Transverse colon (tissue), 4 donors: ENCODE results near the gene LAMA2. TPM values are rescaled to one million over a fixed set of nuclear protein-coding genes. Genes with fewer than 3 reads are reported as not detected.

Source experiments
- DNase-seq: peaks from one replicate; pipeline ENCODE4 v3.0.0-alpha.2; 2019
- H3K27ac ChIP-seq, 4 donors: fragments of 200-600 bp; sonication (generic); 2 replicates each; pipeline ENCODE4 v1.5.1; 2016 to 2018; ENCODE audit warnings: inconsistent platforms in 4 of 4
- H3K27me3 ChIP-seq: fragments of 200-600 bp; sonication (generic); 2 replicates; pipeline ENCODE4 v1.5.1; 2017; ENCODE audit warnings: inconsistent platforms
- H3K36me3 ChIP-seq, 4 donors: fragments of 200-600 bp; sonication (generic); 2 replicates each; pipeline ENCODE4 v1.5.1; 2017 to 2019; ENCODE audit warnings: inconsistent platforms in 4 of 4
- H3K4me1 ChIP-seq, 4 donors: fragments of 200-600 bp; sonication (generic); 2 replicates each; pipeline ENCODE4 v1.5.1; 2017 to 2020; ENCODE audit warnings: inconsistent platforms in 4 of 4
- H3K4me3 ChIP-seq, 4 donors: fragments of 200-600 bp; sonication (generic); 1 replicate in 1 of 4; 2 replicates in 3 of 4; pipeline versions ENCODE4 v1.5.1 to v1.6.1; 2017 to 2019; ENCODE audit warnings: inconsistent platforms in 4 of 4
- H3K9me3 ChIP-seq, 2 donors: fragments of 200-600 bp; sonication (generic); 2 replicates each; pipeline ENCODE4 v1.5.1; 2017 to 2019; ENCODE audit warnings: inconsistent platforms in 2 of 2
- CTCF ChIP-seq, 5 experiments: fragments of 200-600 bp in 3 of 5; fragments of 450-650 bp in 2 of 5; sonication (generic) in 3 of 5; IDR thresholded peaks; 1 replicate in 2 of 5; 2 replicates in 3 of 5; pipeline ENCODE4 v1.5.1; 2016 to 2017; ENCODE audit warnings: antibody characterized with exemption in 5 of 5, inconsistent platforms in 3 of 5, mild to moderate bottlenecking in 2 of 5, moderate library complexity in 1 of 5
- EP300 ChIP-seq: sonication (generic); formaldehyde crosslinking; IDR thresholded peaks from one replicate; pipeline ENCODE4 v1.6.1; 2017; ENCODE audit warnings: antibody characterized with exemption, low read depth
- POLR2A ChIP-seq: fragments of 450-650 bp; IDR thresholded peaks from one replicate; pipeline ENCODE4 v1.6.1; 2016; ENCODE audit warnings: antibody characterized with exemption, mild to moderate bottlenecking, moderate library complexity
- POLR2AphosphoS5 ChIP-seq, 3 donors: sonication (generic); formaldehyde crosslinking; IDR thresholded peaks; one replicate each; pipeline ENCODE4 v1.6.1; 2016; ENCODE audit warnings: antibody characterized with exemption in 3 of 3
- WGBS, 2 donors: methylation state at CpG; one replicate each; pipeline ENCODE4 v1.1.5; 2018; ENCODE audit warnings: low coverage in 1 of 2; 5-methylcytosine and 5-hydroxymethylcytosine counted together
- in situ Hi-C, 4 donors: fragments of 200-750 bp; cut with MboI; loops; one replicate each; pipeline versions ENCODE4 v1.15.0 to v1.15.1; 2017; ENCODE audit warnings: low sequenced_read_pairs in 3 of 4, low pct_ligation_motif_present in 1 of 4, low pct_unique_long_range_greater_than_20kb in 1 of 4
- intact Hi-C: fragments of 100-400 bp; cut with DNase I; formaldehyde crosslinking; loops from one replicate; pipeline ENCODE4 v1.15.1; 2023; ENCODE audit warnings: low total_unique reads
- total RNA-seq, 4 donors: library from RNA; depleted of rRNA; stranded (reverse); fragments of >200 nt; gene quantifications; one replicate each; pipeline ENCODE4 v1.1.0, GENCODE V29; 2016

The LAMA2 gene
- total RNA-seq, 4 donors from 2014 or later: 12.3 to 43.0 (median 32.1) TPM

DNA sequence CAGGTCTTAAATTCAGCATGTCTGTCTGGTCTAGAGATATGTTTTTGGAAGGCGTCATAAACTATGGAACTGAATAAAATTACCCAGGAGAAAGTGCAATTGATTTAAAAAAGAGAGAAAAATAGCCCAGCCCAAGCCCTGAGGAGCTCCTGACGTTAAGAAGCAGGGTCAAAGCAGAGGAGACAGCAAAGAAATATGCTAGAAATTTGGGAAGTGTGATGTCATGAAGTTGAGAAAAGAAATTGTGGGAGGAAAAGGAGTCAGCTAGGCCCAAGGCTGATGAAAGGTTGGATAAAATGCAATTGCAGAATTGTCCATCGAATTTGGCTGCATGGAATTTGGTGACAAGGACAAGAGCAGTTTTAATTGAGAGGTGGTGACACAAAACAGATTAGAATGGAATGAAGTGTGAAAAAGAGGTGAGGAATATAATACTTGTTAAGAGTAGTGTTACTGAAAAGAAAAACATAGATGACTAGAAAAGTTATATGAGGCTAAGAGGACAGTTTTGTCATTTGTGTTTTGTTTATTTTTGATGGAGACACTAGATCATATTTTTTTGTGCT is 381.6 kb downstream of the LAMA2 start:
- intact Hi-C loops: no loop called here

DNA sequence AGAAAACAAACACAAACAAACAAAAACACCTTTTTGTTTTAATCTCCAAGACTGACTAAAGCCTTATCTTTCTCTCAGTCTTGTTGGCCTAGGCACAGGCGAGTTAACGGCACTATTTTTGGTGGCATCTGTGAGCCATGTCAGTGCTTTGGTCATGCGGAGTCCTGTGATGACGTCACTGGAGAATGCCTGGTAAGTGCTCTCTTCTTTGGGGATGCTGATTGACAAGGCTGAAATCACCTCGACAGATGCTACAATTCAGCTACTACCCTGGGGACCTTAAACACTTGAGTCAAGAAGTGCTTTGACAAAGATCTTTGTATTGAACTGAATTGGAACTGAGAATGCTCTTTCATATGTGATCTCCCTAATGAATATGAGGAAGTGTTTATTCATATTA is 384.1 kb downstream of the LAMA2 start:
- H3K36me3 ChIP-seq: no peaks in the 10 kb centered on the region
- H3K27ac ChIP-seq: no peak overlapping the region
- DNase-seq: no peak
- H3K27me3 ChIP-seq: no peaks in the 10 kb centered on the region
- 80 to 90% methylated on average over 3 to 5 of the region's 5 CpGs for whole genome bisulfite sequencing, 2 donors
- no peaks in the 10 kb centered on the region for H3K9me3 ChIP-seq
- intact Hi-C loops: no loop called here
- no peak for TF ChIP-seq EP300
- TF ChIP-seq POLR2A: no peak
- TF ChIP-seq CTCF (IDR thresholded peaks at IDR 0.05): no peak
- no peak for TF ChIP-seq POLR2AphosphoS5 (IDR thresholded peaks at IDR 0.05)
- no peak overlapping the region for H3K4me3 ChIP-seq
- in situ Hi-C loops: no loop called here
- H3K4me1 ChIP-seq: no peaks in the 10 kb centered on the region

More for the DNA sequence above, 381.6 kb downstream of the LAMA2 start:
- TF ChIP-seq EP300: no peak
- TF ChIP-seq POLR2AphosphoS5 (IDR thresholded peaks at IDR 0.05): no peak
- H3K9me3 ChIP-seq: no peaks in the 10 kb centered on the region
- H3K27me3 ChIP-seq: no peaks in the 10 kb centered on the region
- no peaks in the 10 kb centered on the region for H3K4me1 ChIP-seq
- 75 to 78% methylated on average over 3 of the region's 3 CpGs for WGBS, 2 donors
- in situ Hi-C loops: no loop called here
- no peak for DNase-seq
- H3K36me3 ChIP-seq: no peaks in the 10 kb centered on the region
- H3K27ac ChIP-seq: no peak overlapping the region
- no peak overlapping the region for H3K4me3 ChIP-seq

- intact Hi-C loops (no loop called here), in situ Hi-C loops (no loop called here)
- 86 to 89% methylated on average over 2 of the region's 2 CpGs for whole genome bisulfite sequencing, 2 donors
- no peak for DNase-seq
- Histone ChIP-seq H3K4me3 (no peak overlapping the region), H3K9me3 (no peaks in the 10 kb centered on the region), H3K27me3 (no peaks in the 10 kb centered on the region), H3K4me1 (no peaks in the 10 kb centered on the region), H3K36me3 (no peaks in the 10 kb centered on the region), H3K27ac (no peak overlapping the region)
- TF ChIP-seq CTCF (IDR thresholded peaks at IDR 0.05) (no peak), POLR2A (no peak), POLR2AphosphoS5 (IDR thresholded peaks at IDR 0.05) (no peak), EP300 (no peak)
These were observed 386.1 kb downstream of the LAMA2 start for GRCh38 chr6:129269076-129269475.

- TF ChIP-seq POLR2A (no peak), POLR2AphosphoS5 (IDR thresholded peaks at IDR 0.05) (no peak), CTCF (IDR thresholded peaks at IDR 0.05) (no peak), EP300 (no peak)
- intact Hi-C loops: no loop called here
- WGBS, 2 donors: 73 to 91% methylated on average over 2 of the region's 2 CpGs
- H3K27ac ChIP-seq: no peak overlapping the region
- no peaks in the 10 kb centered on the region for H3K27me3 ChIP-seq
- in situ Hi-C loops: no loop called here
- no peak for DNase-seq
- no peaks in the 10 kb centered on the region for H3K9me3 ChIP-seq
- H3K4me3 ChIP-seq: no peak overlapping the region
- H3K4me1 ChIP-seq: no peaks in the 10 kb centered on the region
- no peaks in the 10 kb centered on the region for H3K36me3 ChIP-seq
These were observed 387.0 kb downstream of the LAMA2 start for GRCh38 chr6:129269891-129270290.

GRCh38 chr6:129270450-129270849 is 387.5 kb downstream of the LAMA2 start:
- no peaks in the 10 kb centered on the region for H3K27me3 ChIP-seq
- no peak overlapping the region for H3K27ac ChIP-seq
- H3K4me1 ChIP-seq: no peaks in the 10 kb centered on the region
- H3K4me3 ChIP-seq: no peak overlapping the region
- intact Hi-C loops: no loop called here
- no peaks in the 10 kb centered on the region for H3K9me3 ChIP-seq
- H3K36me3 ChIP-seq: no peaks in the 10 kb centered on the region
- in situ Hi-C loops: no loop called here
- DNase-seq: no peak
- 57 to 77% methylated on average over 1 to 2 of the region's 2 CpGs for WGBS, 2 donors
- no peak for TF ChIP-seq EP300
- no peak for TF ChIP-seq POLR2A
- no peak for TF ChIP-seq CTCF (IDR thresholded peaks at IDR 0.05)
- no peak for TF ChIP-seq POLR2AphosphoS5 (IDR thresholded peaks at IDR 0.05)
